Neural progenitor cell (in vitro differentiated cells): Measurements from ENCODE around the gene VPS33A. TPM values are rescaled to one million over a fixed set of nuclear protein-coding genes. Genes with fewer than 3 reads are reported as not detected.

Source experiments
- DNase-seq: peaks from one replicate; pipeline ENCODE4 v3.0.0-alpha.2; 2016; ENCODE audit warnings: low spot score
- H2AFZ ChIP-seq: fragments of 200-600 bp; sonication (generic); replicated peaks from 2 replicates; pipeline ENCODE4 v1.6.1; 2016; ENCODE audit warnings: antibody characterized with exemption
- H3F3A ChIP-seq: fragments of 200-600 bp; sonication (generic); 2 replicates; pipeline ENCODE4 v1.6.1; 2016; ENCODE audit warnings: antibody characterized with exemption, low read depth
- H3K27ac ChIP-seq: fragments of 200-600 bp; sonication (generic); 2 replicates; pipeline ENCODE4 v1.5.1; 2016; ENCODE audit warnings: mild to moderate bottlenecking
- H3K27me3 ChIP-seq: fragments of 200-600 bp; sonication (generic); 2 replicates; pipeline ENCODE4 v1.6.1; 2016; ENCODE audit warnings: mild to moderate bottlenecking, moderate library complexity
- H3K36me3 ChIP-seq: fragments of 200-600 bp; sonication (generic); 2 replicates; pipeline ENCODE4 v1.5.1; 2016
- H3K4me1 ChIP-seq: fragments of 200-600 bp; sonication (generic); 2 replicates; pipeline ENCODE4 v1.6.1; 2016; ENCODE audit warnings: mixed run types
- H3K4me2 ChIP-seq: fragments of 200-600 bp; sonication (generic); 2 replicates; pipeline ENCODE4 v1.6.1; 2016
- H3K4me3 ChIP-seq: fragments of 200-600 bp; sonication (generic); 2 replicates; pipeline ENCODE4 v1.5.1; 2016
- H3K79me2 ChIP-seq: fragments of 200-600 bp; sonication (generic); 2 replicates; pipeline ENCODE4 v1.6.1; 2016; ENCODE audit warnings: low read depth
- H3K9ac ChIP-seq: fragments of 200-600 bp; sonication (generic); 2 replicates; pipeline ENCODE4 v1.6.1; 2016
- H3K9me3 ChIP-seq: fragments of 200-600 bp; sonication (generic); 2 replicates; pipeline ENCODE4 v1.5.1; 2016; ENCODE audit warnings: low read depth
- H4K20me1 ChIP-seq: fragments of 200-600 bp; sonication (generic); 2 replicates; pipeline ENCODE4 v1.6.1; 2016; ENCODE audit warnings: low read depth
- H3K27ac Mint-ChIP-seq: 3 replicates; pipeline ENCODE4 v1.8.0; 2021; ENCODE audit warnings: mixed read lengths
- H3K27me3 Mint-ChIP-seq: 2 replicates; pipeline ENCODE4 v1.8.0; 2022; ENCODE audit warnings: low read depth, mild to moderate bottlenecking, inconsistent platforms, moderate library complexity, mixed read lengths; ENCODE audit not compliant: insufficient read depth
- H3K36me3 Mint-ChIP-seq: 3 replicates; pipeline ENCODE4 v1.8.0; 2021; ENCODE audit warnings: mixed read lengths
- H3K4me1 Mint-ChIP-seq: 3 replicates; pipeline ENCODE4 v1.8.0; 2021; ENCODE audit warnings: mixed read lengths
- H3K4me3 Mint-ChIP-seq: 3 replicates; pipeline ENCODE4 v1.8.0; 2021; ENCODE audit warnings: mild to moderate bottlenecking, moderate library complexity, mixed read lengths
- H3K9me3 Mint-ChIP-seq: 3 replicates; pipeline ENCODE4 v1.8.0; 2020; ENCODE audit warnings: mixed read lengths
- CTCF ChIP-seq: fragments of 200-600 bp; sonication (generic); IDR thresholded peaks from 2 replicates; pipeline ENCODE4 v1.5.1; 2017; ENCODE audit warnings: antibody characterized with exemption, mild to moderate bottlenecking
- EZH2 ChIP-seq: fragments of 200-600 bp; sonication (generic); IDR thresholded peaks from 2 replicates; pipeline ENCODE4 v1.6.1; 2017; ENCODE audit warnings: antibody characterized with exemption, mild to moderate bottlenecking, moderate library complexity
- EZH2phosphoT487 ChIP-seq: fragments of 200-600 bp; sonication (generic); IDR thresholded peaks from 2 replicates; pipeline ENCODE4 v1.6.1; 2017; ENCODE audit warnings: antibody characterized with exemption
- total RNA-seq: library from RNA; depleted of rRNA; stranded (reverse); fragments of >200 nt; gene quantifications from 2 replicates; pipeline ENCODE4 v1.2.3, GENCODE V29; 2015; ENCODE audit warnings: low replicate concordance

Gene VPS33A
- total RNA-seq, 1 donor from 2014 or later = 42.0 TPM

- Mint-ChIP-seq H3K4me3 (no peak overlapping the region), H3K4me1 (peaks cover 13% of the 10 kb centered on the region), H3K9me3 (no peaks in the 10 kb centered on the region), H3K27me3 (peaks cover 40% of the 10 kb centered on the region), H3K36me3 (no peaks in the 10 kb centered on the region), H3K27ac (no peak overlapping the region)
- Histone ChIP-seq H4K20me1 (peaks cover 27% of the 10 kb centered on the region), H3K9me3 (no peaks in the 10 kb centered on the region), H3K27me3 (peaks cover 54% of the 10 kb centered on the region), H3K79me2 (no peaks in the 10 kb centered on the region), H3K9ac (no peak overlapping the region), H3K36me3 (no peaks in the 10 kb centered on the region), H2AFZ (no peak overlapping the region), H3K4me1 (peaks cover 3% of the 10 kb centered on the region), H3K4me3 (no peak overlapping the region), H3K27ac (no peak overlapping the region), H3K4me2 (no peak overlapping the region), H3F3A (peaks cover 30% of the 10 kb centered on the region)
- TF ChIP-seq EZH2phosphoT487 = no peak
- no peak for TF ChIP-seq EZH2
- no peak for TF ChIP-seq CTCF
- DNase-seq = no peak
Measured at GRCh38 chr12:122202017-122202416, 64.3 kb downstream of the VPS33A start.

- H3K9me3 ChIP-seq = no peaks in the 10 kb centered on the region
- no peaks in the 10 kb centered on the region for H3K36me3 Mint-ChIP-seq
- H3K79me2 ChIP-seq = no peaks in the 10 kb centered on the region
- TF ChIP-seq CTCF (no peak), EZH2phosphoT487 (no peak)
- no peak overlapping the region for H2AFZ ChIP-seq
- H4K20me1 ChIP-seq = peaks cover 20% of the 10 kb centered on the region
- no peak overlapping the region for H3K4me2 ChIP-seq
- H3K27me3 Mint-ChIP-seq = peaks cover 39% of the 10 kb centered on the region
- H3K4me1 Mint-ChIP-seq = peaks cover 13% of the 10 kb centered on the region
- peaks cover 51% of the 10 kb centered on the region for H3K27me3 ChIP-seq
- DNase-seq = no peak
- H3K4me3 ChIP-seq = no peak overlapping the region
- H3K27ac ChIP-seq = no peak overlapping the region
- peak overlapping the region; percentile 58 for H3K4me3 Mint-ChIP-seq
- H3K4me1 ChIP-seq = peaks cover 3% of the 10 kb centered on the region
- no peaks in the 10 kb centered on the region for H3K9me3 Mint-ChIP-seq
- no peaks in the 10 kb centered on the region for H3K36me3 ChIP-seq
- peaks cover 23% of the 10 kb centered on the region for H3F3A ChIP-seq
- no peak overlapping the region for H3K9ac ChIP-seq
- no peak overlapping the region for H3K27ac Mint-ChIP-seq
Measured at GRCh38 chr12:122201381-122201780, 64.9 kb downstream of the VPS33A start.

- no peak overlapping the region for H3K27ac ChIP-seq
- no peak overlapping the region for H3K4me2 ChIP-seq
- H3K9me3 ChIP-seq = no peaks in the 10 kb centered on the region
- peaks cover 18% of the 10 kb centered on the region for H3F3A ChIP-seq
- H3K9ac ChIP-seq = no peak overlapping the region
- Mint-ChIP-seq H3K27me3 (peaks cover 37% of the 10 kb centered on the region), H3K4me3 (no peak overlapping the region), H3K4me1 (peaks cover 13% of the 10 kb centered on the region), H3K27ac (no peak overlapping the region), H3K9me3 (peaks cover 2% of the 10 kb centered on the region), H3K36me3 (no peaks in the 10 kb centered on the region)
- H3K4me3 ChIP-seq = no peak overlapping the region
- peak; percentile 49 for DNase-seq
- no peaks in the 10 kb centered on the region for H3K79me2 ChIP-seq
- H3K4me1 ChIP-seq = peaks cover 3% of the 10 kb centered on the region
- peaks cover 44% of the 10 kb centered on the region for H3K27me3 ChIP-seq
- no peaks in the 10 kb centered on the region for H3K36me3 ChIP-seq
- no peak for TF ChIP-seq EZH2
- TF ChIP-seq CTCF = peak; percentile 32
- TF ChIP-seq EZH2phosphoT487 = no peak
- H4K20me1 ChIP-seq = peaks cover 13% of the 10 kb centered on the region
- no peak overlapping the region for H2AFZ ChIP-seq
Measured at GRCh38 chr12:122200541-122201175, 65.6 kb downstream of the VPS33A start.
